GM18870 (cell line): ENCODE results near the gene SUPT16H.

Experiments used
- ATAC-seq: cut with Tn5 transposase; IDR thresholded peaks from one replicate; pipeline ENCODE4 v1.9.1; 2021; ENCODE audit warnings: moderate library complexity; ENCODE audit not compliant: unreplicated experiment

Gene SUPT16H

DNA sequence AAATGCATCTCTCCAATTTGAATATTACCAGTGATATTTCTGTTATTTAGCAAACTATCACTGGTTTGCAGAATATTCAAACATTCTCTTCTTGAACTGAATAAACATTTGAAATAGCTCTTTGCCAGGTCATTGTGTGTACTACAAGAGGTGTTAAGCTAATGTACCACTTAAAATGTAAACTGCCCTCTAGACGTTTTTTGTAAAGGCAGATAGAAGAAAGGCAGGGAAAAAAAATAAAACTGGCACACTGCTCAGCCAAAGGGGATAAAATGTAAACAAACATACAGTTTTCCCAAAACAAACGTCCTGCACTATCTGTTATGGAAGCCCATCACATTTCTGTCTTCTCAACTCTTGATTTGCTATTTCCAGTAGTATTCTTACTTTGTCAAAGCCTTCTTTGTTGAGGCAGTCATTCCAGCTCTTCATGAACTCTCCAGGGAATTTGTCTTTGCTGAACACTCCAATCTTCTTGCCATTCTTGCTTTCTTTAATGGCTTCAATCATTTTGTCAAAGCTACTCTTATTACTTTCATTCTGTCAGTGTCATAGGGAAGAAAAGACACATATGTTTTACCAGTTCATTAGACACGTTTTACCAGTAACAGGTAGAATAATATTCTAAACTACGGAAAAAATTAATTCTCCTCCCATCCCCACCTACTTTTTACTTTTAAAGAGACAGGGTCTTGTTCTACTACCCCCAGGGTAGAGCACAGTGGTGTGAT lies 13.7 kb downstream of the SUPT16H start:
- ATAC-seq: no peak

DNA sequence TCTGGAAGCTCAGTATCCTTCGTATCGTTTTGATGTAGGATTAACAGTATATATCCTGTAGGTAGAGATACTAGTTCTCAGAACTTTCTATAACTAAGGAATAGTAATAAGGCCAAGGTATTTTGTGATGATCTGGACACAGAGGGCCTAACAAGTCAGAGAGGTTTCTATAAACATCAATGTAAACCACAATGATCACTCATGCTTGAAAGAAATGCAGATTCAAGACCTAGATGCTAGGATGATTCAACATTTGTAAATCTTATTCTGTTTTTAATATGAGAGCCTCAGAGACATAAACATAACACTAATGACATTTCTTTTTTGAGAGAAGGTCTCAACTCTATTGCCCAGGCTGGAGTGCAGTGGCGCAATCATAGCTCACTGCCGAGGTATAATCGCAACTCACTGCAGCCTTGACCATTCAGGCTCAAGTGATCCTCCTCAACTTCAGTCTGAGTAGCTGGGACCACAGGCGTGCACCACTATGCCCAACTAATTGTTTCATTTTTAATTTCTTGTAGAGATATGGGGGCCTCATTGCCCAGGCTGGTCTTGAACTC lies 16.2 kb downstream of the SUPT16H start:
- ATAC-seq: no peak

DNA sequence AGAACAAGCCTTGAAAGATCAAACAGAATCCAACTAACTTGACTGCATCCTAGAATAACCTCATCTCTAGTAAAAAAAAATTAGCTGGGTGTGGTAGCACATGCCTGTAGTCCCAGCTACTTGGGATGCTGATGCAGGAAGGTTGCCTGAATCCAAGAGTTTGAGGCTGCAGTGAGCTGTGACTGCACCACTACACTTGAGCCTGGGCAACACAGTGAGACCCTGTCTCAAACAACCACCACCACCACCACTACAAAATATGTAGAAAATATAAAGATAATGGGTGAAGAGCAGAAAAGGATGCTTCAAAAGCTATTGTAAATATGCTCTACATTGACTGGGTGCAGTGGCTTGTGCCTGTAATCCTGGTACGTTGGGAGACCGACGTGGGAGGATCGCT lies 27.3 kb downstream of the SUPT16H start:
- ATAC-seq: no peak

DNA sequence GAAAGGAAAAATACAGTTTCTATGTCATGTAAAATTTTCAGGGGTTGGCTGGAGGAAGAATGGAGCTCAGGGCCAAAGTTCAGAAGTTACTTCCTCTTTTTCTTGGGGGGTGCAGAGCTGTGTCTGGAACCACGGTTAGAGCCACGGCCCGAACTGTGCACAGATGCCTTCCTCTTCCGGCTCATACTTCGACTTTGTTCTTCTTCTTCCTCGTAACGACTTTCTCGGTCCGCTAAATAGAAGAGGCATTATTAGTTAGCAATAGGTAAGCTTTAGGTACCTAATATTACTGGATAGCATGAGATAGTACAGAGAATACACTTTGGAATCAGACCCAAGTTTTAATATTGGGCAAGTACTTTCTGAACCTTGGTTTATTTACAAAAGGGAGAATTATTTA lies 31.2 kb downstream of the SUPT16H start:
- no peak for ATAC-seq

DNA sequence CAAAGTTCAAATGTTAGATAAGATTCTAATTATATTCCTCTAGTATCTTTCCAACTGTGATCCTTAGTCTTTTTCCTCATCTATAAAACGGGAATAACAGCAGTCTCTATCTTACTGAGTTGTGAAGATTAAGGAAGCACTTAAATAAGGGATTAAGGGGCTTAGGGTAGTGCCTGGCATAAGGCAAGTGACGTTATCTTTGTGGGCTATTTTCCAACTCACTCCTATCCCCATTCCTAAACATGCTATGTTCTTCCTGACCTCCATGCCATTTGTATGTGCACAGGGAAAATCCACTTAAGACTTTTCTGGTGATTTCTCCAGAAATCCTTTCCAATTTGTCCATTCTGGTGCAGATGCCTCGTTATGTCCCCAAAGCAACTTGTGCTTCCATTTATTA lies 33.3 kb downstream of the SUPT16H start:
- ATAC-seq: no peak

DNA sequence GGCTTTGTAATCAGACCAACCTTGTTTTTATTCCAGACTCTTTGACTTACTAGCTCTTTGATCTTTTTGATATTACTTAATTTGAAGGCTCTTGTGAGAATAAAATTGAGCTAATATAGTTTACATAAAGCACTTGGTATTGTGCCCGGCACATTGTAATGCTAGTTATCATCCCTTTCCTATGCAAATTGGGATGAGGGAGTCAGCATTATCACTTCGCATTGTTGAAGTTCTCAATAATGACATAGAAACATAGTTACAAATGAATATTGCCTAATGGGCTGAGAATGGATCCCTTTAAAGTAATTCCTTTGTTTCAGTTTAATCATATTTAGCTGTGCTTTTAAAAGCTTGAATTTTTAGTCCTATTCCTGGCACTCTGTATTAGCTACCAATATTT lies 36.6 kb downstream of the SUPT16H start:
- ATAC-seq: no peak

DNA sequence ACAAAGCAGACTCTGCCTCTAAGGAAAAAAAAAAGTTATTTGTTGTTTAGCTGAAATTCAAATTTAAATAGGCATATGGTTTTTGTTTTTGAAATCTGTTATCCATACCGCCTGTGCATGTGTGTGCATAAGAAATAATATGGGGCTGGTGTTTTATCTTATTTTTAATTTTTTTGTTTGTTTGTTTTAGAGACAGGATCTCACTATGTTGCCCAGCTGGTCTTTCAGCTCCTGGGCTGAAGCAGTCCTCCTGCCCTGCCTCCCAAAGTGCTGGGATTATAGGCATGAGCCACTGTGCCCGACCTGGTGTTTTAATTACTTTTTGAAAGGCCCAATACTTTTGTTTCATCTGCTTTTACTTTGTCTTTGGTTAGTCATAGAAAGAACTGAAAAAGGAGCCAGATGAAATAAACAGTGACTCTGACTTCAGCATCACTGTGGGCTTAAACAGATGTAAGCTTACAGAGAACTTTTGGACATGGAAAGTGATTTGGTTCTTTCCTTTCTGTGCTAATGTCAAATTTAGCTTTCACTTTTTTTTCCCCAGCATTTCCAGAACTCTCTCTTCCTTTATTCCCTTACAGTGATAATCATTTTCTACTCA lies 37.2 kb downstream of the SUPT16H start:
- no peak for ATAC-seq

DNA sequence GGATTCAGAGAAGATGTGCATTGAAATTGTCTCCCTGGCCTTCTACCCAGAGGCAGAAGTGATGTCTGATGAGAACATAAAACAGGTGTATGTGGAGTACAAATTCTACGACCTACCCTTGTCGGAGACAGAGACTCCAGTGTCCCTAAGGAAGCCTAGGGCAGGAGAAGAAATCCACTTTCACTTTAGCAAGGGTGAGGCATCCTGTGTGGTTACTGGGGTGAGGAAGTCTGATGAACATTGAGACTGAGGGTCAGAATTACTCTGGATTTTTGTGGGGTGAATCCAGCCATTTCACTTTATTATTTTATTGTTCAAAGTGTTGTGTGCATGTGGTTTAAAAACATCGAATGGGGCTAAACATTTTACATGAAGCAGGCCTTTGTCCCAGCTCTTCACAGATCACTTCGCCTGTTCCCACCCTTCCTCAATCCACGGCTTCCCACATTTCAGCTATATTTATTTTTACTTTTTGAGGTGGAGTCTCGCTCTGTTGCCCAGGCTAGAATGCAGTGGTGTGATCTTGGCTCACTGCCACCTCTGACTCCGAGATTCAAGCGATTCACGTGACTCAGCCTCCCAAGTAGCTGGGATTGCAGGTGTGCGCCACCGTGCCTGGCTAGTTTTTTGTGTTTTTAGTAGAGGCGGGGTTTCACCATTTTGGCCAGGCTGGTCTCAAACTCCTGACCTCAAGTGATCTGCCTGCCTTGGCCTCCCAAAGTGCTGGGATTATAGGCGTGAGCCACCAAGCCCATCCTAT lies 40.6 kb downstream of the SUPT16H start:
- no peak for ATAC-seq

DNA sequence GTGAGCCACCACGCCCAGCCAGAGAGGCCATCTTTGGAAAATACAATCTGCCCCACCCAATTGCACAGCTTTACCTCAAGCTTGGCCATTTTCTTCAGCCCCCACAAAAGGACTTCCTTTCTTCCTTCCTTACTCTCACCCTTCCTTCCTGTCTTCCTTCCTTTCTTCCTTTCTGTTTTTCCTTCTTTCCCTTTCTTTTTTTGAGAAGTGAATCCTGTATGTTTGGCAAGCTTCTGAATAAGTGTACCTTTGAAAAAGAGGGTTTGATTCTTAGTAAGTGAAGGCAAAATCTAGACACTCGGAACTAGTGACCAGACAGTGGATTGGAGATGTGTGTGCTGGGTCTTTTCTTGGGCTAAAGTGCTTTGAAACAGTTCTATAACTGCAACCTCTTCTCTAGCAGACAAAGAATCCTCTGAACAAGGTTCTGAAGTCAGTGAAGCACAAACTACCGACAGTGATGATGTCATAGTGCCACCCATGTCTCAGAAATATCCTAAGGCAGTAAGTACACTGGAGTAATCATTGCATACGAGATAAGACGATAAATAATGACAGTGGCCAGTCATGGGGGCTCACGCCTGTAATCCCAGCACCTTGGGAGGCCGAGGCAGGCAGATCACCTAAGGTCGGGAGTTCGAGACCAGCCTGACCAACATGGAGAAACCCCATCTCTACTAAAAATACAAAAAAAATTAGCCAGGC lies 49.5 kb downstream of the SUPT16H start:
- no peak for ATAC-seq

DNA sequence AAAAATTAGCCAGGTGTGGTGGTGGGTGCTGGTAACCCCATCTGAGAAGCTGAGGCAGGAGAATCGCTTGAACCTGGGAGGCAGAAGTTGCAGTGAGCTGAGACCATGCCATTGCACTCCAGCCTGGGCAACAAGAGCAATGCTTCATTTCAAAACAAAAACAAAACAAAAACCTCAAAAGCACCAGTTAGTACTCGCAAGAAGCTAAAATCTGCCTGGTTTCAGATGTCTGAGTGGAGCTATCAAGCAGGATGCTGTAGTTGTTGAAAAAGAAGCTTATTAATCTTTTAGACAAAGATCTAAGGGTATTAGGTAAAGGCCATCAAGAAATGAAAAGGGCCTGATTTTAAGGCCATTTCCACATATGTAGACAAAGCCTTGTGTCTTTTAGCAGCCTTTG lies 50.9 kb downstream of the SUPT16H start:
- ATAC-seq: no peak

DNA sequence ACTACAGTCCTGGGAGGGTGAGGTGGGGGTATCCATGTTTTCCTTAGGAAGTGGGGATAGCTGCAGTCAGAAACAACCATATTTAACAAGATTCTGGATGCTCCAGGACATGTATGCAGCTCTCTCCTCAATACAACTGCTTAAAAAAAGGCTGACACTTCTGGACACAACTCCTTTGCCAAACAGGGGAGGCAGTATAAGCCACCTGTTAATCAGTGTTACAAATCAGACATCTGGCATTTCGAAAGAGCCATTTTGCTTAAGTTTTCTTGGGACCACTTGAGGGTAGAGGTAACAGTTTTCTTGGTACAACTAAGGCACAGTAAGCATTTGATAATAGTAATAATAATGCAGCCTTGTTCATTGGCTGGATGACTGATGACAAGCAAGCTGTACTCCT lies 56.8 kb downstream of the SUPT16H start:
- no peak for ATAC-seq

DNA sequence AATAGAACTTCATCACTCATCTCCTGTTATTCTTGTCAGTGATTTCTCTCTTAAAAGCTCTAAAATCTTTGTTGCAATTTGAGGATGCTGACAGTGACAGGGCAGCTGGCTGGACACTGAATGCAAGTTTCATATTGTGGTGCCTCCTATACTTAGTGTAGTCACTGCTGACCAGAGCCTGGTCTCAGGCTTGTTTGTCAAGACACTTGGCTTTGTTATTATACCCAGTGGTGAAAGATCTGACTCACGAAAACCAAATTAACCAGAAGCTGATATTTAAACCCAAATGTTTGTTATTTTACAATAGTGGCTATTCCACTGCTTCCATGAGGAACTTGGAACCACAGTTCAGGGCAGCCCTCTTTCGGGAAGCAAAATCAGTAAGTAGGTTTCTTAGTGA lies 61.1 kb downstream of the SUPT16H start:
- ATAC-seq: no peak

DNA sequence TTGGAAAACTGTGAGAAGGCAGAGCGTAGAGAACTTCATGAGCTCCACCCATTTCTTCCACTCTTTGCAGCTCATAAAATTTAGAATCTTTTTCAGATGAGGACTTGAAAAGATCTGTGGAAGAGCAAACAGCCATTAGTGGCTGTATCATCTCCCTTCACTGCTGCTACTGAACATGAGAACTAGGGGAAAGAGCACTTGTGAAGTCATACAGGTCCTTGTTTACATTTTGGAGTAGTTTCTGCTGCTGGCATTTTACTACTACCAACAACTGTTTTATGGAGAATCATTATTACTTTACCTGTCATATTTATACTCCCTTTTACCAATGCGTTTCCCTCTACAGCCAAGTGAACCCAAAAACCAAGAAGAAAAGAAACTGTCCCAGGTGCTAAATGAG lies 62.9 kb downstream of the SUPT16H start:
- no peak for ATAC-seq

DNA sequence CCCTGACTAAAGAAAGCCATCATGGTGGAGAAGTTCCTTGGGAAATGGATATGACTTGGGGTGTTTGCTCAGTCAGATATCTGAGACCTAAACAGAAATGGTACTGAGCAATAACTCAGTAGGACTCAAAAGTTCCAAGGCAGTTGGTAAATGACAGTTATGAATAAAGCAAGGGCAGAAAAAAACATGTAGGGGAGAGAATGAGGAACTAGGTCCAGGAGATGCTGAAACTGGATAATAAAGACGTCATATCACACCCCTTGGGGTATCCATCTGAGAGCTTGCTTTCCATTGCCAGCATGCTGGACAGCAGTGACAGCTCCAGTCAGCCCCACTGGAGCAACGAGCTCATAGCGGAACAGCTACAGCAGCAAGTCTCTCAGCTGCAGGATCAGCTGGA lies 66.4 kb downstream of the SUPT16H start:
- no peak for ATAC-seq

DNA sequence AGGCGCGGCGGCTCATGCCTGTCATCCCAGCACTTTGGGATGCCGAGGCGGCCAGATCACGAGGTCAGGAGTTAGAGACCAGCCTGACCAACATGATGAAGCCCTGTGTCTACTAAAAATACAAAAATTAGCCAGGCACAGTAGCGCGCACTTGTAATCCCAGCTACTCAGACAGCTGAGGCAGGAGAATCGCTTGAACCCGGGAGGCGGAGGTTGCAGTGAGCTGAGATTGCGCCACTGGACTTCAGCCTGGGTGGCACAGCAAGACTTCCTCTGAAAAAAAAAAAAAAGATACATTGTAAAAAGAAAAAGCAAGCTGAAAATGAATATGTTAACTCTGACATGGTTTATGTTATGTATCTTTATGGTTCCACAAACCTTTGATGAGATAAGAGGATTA lies 70.3 kb downstream of the SUPT16H start:
- no peak for ATAC-seq

DNA sequence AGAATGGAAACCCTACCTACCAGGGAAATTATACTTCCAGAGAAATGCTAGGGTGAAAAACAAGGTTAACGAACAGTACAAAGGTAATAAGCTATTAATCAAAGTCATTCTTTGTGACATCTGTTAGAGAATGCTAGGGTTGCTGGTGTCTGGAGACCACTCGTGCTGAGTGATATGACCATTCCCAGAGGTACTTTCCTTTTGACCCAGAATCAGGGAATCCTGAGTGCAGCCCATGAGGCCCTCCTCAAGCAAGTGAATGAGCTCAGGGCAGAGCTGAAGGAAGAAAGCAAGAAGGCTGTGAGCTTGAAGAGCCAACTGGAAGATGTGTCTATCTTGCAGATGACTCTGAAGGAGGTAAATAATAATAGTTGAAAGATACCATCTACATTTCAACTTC lies 72.2 kb downstream of the SUPT16H start:
- ATAC-seq: no peak

DNA sequence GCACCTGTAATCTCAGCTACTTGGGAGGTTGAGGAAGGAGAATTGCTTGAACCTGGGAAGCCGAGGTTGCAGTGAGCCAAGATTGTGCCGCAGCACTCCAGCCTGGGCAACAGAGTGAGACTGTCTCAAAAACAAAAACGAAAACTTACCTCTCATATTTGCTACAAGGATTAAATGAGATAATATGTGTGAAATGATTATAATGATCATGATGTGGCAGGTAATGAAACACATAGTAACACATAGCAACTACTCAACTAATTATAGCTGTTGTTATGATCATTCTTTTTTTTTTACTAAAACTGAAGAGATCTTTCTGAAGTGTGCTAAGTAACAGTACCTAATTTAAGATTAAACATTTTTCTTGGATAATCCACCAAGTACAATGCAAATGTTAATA lies 73.9 kb downstream of the SUPT16H start:
- ATAC-seq: no peak

DNA sequence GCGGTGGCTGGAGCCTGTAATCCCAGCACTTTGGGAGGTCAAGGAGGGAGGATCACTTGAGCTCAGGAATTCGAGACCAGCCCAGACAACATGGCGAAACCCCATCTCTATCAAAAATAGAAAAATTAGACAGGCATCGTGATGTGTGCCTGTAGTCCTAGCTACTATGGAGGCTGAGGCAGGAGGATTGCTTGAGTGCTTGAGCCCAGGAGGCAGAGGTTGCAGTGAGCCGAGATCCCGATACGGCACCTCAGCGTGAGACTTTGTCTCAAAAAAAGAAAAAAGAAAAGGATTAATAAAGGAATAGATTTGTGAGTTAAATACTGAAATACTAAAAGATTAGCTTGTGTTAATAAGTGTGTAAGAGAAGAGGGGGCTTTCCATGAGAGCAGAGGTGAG lies 74.6 kb downstream of the SUPT16H start:
- ATAC-seq: no peak

DNA sequence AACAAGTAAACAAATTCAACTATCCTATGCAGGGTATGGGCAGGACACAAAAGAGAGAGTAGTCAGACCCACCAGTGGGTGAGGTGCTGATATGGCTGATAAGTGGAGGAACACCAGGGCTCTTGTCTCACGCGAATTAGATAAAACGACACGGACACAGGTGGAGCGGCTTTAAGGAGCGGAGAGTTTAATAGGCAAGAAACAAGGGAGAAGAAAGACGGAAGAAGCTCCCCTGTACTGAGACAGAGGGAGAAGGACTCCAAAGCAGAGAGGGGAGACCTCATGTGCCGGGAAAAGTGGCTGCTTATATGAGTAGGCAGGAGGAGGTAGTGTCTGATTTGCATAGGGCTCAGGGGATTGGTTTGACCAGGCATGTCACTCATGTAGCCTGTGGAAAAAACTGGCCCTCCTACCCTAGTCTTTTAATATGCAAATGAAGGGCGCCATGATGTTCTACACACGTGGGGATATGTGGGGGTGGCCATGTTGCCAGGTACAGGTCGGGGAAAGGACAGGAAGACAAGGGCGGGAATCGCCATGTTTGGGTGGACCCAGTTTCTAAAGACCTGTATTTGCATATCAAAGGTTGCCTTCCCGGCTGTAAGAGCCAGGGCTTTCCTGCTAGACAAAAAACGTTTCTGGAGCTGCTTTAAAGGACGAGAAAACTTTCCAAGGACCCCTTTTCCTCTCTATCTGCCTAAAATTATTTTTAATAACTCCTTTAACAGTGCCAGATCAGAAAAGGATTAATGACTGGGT lies 75.2 kb downstream of the SUPT16H start:
- peak; percentile 81 for ATAC-seq

DNA sequence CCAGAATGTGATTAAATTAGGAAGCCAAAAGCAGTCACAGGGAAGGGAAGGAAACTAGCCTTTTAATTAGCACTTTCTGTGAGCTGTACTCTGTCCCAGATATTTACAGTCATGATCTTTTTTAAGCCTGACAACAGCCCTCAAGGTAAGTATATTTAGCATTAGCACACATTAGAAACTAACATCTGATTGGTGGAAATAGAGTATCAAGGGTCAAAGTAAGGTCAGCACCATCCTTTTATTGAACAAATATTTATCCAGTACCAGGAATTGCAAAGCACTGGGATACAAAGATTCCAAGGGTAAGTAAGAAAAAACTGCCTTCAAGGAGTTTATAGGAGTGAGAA lies 75.7 kb downstream of the SUPT16H start:
- ATAC-seq: peak; percentile 20

DNA sequence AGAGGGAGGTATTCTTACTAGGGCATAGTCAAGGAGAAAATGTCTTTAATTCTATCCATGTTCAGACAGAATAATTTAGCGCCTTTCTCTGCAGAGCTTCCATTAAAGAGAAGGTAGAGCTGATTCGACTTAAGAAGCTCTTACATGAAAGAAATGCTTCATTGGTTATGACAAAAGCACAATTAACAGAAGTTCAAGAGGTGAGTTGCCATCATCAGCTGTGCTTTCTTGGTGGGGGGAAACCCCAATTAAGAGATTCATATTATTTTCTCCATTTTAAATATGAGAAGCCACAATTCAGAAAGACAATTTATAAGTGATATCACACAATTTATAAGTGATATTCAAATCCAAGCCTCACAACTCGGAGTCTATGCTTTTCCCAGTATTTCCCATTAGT lies 76.2 kb downstream of the SUPT16H start:
- no peak for ATAC-seq
